DND-41 (cell line): Measurements from ENCODE around the gene LARP1.
"Not testable (repeated sequence)": the region's sequence is repeated elsewhere in the genome, so short reads cannot be mapped to it uniquely, and the experiment has no call there.

Experiments
- ATAC-seq: fragments of 200-7000 bp; cut with Tn5 transposase; 3 replicates; pipeline ENCODE4 v1.9.1; 2021; ENCODE audit warnings: low read depth; ENCODE audit not compliant: insufficient read depth
- DNase-seq: peaks from one replicate; pipeline ENCODE4 v3.0.0-alpha.2; 2020
- H2AFZ ChIP-seq: 2 replicates; pipeline ENCODE4 v1.6.0; 2012; ENCODE audit warnings: low read depth, low read length
- H3K27ac ChIP-seq: 2 replicates; pipeline ENCODE4 v1.5.1; 2012; ENCODE audit warnings: low read length, inconsistent platforms
- H3K27me3 ChIP-seq: fragments of 200-600 bp; sonication (generic); 2 replicates; pipeline ENCODE4 v1.6.0; 2012; ENCODE audit warnings: low read length, mild to moderate bottlenecking, inconsistent platforms; ENCODE audit not compliant: insufficient read depth, poor library complexity
- H3K36me3 ChIP-seq: 2 replicates; pipeline ENCODE4 v1.5.1; 2012; ENCODE audit warnings: low read length, inconsistent platforms; ENCODE audit not compliant: insufficient read depth
- H3K4me1 ChIP-seq: 2 replicates; pipeline ENCODE4 v1.5.1; 2012; ENCODE audit warnings: mild to moderate bottlenecking, low read length; ENCODE audit not compliant: insufficient read depth
- H3K4me2 ChIP-seq: 2 replicates; pipeline ENCODE4 v1.6.0; 2012; ENCODE audit warnings: mild to moderate bottlenecking, moderate library complexity, low read length, inconsistent platforms; ENCODE audit not compliant: insufficient read depth
- H3K4me3 ChIP-seq, 2 experiments: fragments of 200-600 bp in 1 of 2; shearing (Covaris generic) in 1 of 2; 2 replicates each; pipeline ENCODE4 v1.5.1; 2012 to 2016; ENCODE audit warnings: inconsistent platforms in 2 of 2, low read length in 2 of 2, mild to moderate bottlenecking in 2 of 2, low read depth in 1 of 2, moderate library complexity in 1 of 2
- H3K79me2 ChIP-seq: 2 replicates; pipeline ENCODE4 v1.6.0; 2012; ENCODE audit warnings: low read length, inconsistent platforms; ENCODE audit not compliant: insufficient read depth
- H3K9ac ChIP-seq: 2 replicates; pipeline ENCODE4 v1.6.0; 2012; ENCODE audit warnings: low read depth, mild to moderate bottlenecking, inconsistent platforms, low read length, moderate library complexity
- H3K9me3 ChIP-seq: 2 replicates; pipeline ENCODE4 v1.5.1; 2012; ENCODE audit warnings: low read length, moderate library complexity, mild to moderate bottlenecking, inconsistent platforms; ENCODE audit not compliant: insufficient read depth, severe bottlenecking
- H4K20me1 ChIP-seq: 2 replicates; pipeline ENCODE4 v1.6.0; 2012; ENCODE audit warnings: low read length; ENCODE audit not compliant: insufficient read depth
- CTCF ChIP-seq: IDR thresholded peaks from 2 replicates; pipeline ENCODE4 v1.5.1; 2012; ENCODE audit warnings: borderline replicate concordance, low read length, moderate library complexity, mild to moderate bottlenecking; ENCODE audit not compliant: poor library complexity, severe bottlenecking; ENCODE audit errors: extremely low read depth
- EZH2 ChIP-seq: IDR thresholded peaks from 3 replicates; pipeline ENCODE4 v1.6.1; 2012; ENCODE audit warnings: borderline replicate concordance, low read depth, mild to moderate bottlenecking, moderate library complexity, low read length, inconsistent platforms; ENCODE audit not compliant: severe bottlenecking

The LARP1 gene

GRCh38 chr5:154728939-154729588 is 26.1 kb upstream of the LARP1 start:
- TF ChIP-seq CTCF: no peak
- ATAC-seq (no peak), DNase-seq (no peak)
- Histone ChIP-seq H3K4me3 (no peak overlapping the region), H3K4me2 (no peak overlapping the region), H3K9me3 (no peaks in the 10 kb centered on the region), H3K27ac (no peak overlapping the region), H3K36me3 (no peaks in the 10 kb centered on the region), H3K27me3 (no peaks in the 10 kb centered on the region), H2AFZ (no peak overlapping the region), H3K4me1 (no peaks in the 10 kb centered on the region), H3K9ac (no peak overlapping the region), H4K20me1 (no peaks in the 10 kb centered on the region), H3K79me2 (no peaks in the 10 kb centered on the region)

GRCh38 chr5:154729613-154730012 is 25.6 kb upstream of the LARP1 start:
- no peak for TF ChIP-seq CTCF
- H3K36me3 ChIP-seq: no peaks in the 10 kb centered on the region
- no peak overlapping the region for H3K27ac ChIP-seq
- no peaks in the 10 kb centered on the region for H3K4me1 ChIP-seq
- no peaks in the 10 kb centered on the region for H3K9me3 ChIP-seq
- no peaks in the 10 kb centered on the region for H3K27me3 ChIP-seq
- ATAC-seq (no peak), DNase-seq (no peak)
- H3K4me3 ChIP-seq: no peak overlapping the region
- H3K9ac ChIP-seq: no peak overlapping the region
- no peak overlapping the region for H2AFZ ChIP-seq
- H4K20me1 ChIP-seq: no peaks in the 10 kb centered on the region
- no peak overlapping the region for H3K4me2 ChIP-seq
- no peaks in the 10 kb centered on the region for H3K79me2 ChIP-seq

- not testable (repeated sequence) for H3K79me2 ChIP-seq, DNase-seq, H3K27ac ChIP-seq, H3K4me3 ChIP-seq, H2AFZ ChIP-seq, ATAC-seq, H3K4me1 ChIP-seq, H4K20me1 ChIP-seq, H3K27me3 ChIP-seq, H3K36me3 ChIP-seq, H3K9me3 ChIP-seq, H3K9ac ChIP-seq, H3K4me2 ChIP-seq
Observed at GRCh38 chr5:154730761-154731160, 24.4 kb upstream of the LARP1 start.

GRCh38 chr5:154732212-154732611 is 23.0 kb upstream of the LARP1 start:
- H3K27ac ChIP-seq: no peak overlapping the region
- H3K27me3 ChIP-seq: no peaks in the 10 kb centered on the region
- no peaks in the 10 kb centered on the region for H3K79me2 ChIP-seq
- no peaks in the 10 kb centered on the region for H3K36me3 ChIP-seq
- no peak overlapping the region for H3K4me3 ChIP-seq
- H4K20me1 ChIP-seq: no peaks in the 10 kb centered on the region
- H3K4me1 ChIP-seq: no peaks in the 10 kb centered on the region
- no peak overlapping the region for H3K4me2 ChIP-seq
- no peaks in the 10 kb centered on the region for H3K9me3 ChIP-seq
- DNase-seq (no peak), ATAC-seq (no peak)
- H3K9ac ChIP-seq: no peak overlapping the region
- TF ChIP-seq CTCF (no peak), EZH2 (no peak)
- H2AFZ ChIP-seq: no peak overlapping the region
